Loucy (cell line): ENCODE measurements around the gene GAB1.

Experiments used
- EZH2phosphoT487 ChIP-seq: fragments of 200-600 bp; IDR thresholded peaks from 2 replicates; pipeline ENCODE4 v1.6.1; 2018; ENCODE audit warnings: antibody characterized with exemption, mild to moderate bottlenecking, moderate library complexity, borderline replicate concordance
- TF ChIP-seq, protein P1 (sequence below): fragments of 200-600 bp; sonication (generic); conservative IDR thresholded peaks from 2 replicates; pipeline ENCODE4 v1.5.1; 2014; ENCODE audit warnings: mild to moderate bottlenecking, antibody characterized with exemption, low read length

DNA sequence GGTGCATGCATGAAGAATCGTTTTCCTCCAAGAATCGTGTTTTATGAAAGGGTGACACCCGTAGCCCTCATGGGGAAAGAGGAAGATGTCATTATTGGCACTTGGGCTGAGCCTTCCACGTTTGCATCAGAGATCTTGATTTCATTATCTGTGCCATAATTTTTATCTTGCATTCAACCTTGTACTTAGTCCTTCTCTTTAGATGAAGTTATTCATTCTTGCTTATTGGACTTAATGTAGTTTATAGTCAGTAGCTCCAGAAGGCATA is 66.8 kb downstream of the GAB1 start:
- TF ChIP-seq, protein P1, sequence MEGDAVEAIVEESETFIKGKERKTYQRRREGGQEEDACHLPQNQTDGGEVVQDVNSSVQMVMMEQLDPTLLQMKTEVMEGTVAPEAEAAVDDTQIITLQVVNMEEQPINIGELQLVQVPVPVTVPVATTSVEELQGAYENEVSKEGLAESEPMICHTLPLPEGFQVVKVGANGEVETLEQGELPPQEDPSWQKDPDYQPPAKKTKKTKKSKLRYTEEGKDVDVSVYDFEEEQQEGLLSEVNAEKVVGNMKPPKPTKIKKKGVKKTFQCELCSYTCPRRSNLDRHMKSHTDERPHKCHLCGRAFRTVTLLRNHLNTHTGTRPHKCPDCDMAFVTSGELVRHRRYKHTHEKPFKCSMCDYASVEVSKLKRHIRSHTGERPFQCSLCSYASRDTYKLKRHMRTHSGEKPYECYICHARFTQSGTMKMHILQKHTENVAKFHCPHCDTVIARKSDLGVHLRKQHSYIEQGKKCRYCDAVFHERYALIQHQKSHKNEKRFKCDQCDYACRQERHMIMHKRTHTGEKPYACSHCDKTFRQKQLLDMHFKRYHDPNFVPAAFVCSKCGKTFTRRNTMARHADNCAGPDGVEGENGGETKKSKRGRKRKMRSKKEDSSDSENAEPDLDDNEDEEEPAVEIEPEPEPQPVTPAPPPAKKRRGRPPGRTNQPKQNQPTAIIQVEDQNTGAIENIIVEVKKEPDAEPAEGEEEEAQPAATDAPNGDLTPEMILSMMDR: no peak
- no peak for TF ChIP-seq EZH2phosphoT487
